Astrocyte (in vitro differentiated cells and primary cell): ENCODE results near the gene RNF14. TPM values are rescaled to one million over a fixed set of nuclear protein-coding genes. Genes with fewer than 3 reads are reported as not detected.
"Not testable (repeated sequence)": the region's sequence is repeated elsewhere in the genome, so short reads cannot be mapped to it uniquely, and the experiment has no call there.

Experiments
- DNase-seq: peaks from one replicate; pipeline ENCODE4 v3.0.0-alpha.2; 2010; ENCODE audit warnings: low read depth
- FAIRE-seq: peaks from 2 replicates; lab custom pipeline; 2011; peaks lifted over from hg19 to GRCh38; lab: Jason Lieb, UNC
- H2AFZ ChIP-seq: 2 replicates; pipeline ENCODE4 v1.6.0; 2012; ENCODE audit warnings: low read depth, low read length, inconsistent platforms
- H3K27ac ChIP-seq: 2 replicates; pipeline ENCODE4 v1.5.1; 2011; ENCODE audit warnings: low read depth, low read length, inconsistent platforms
- H3K27me3 ChIP-seq: 2 replicates; pipeline ENCODE4 v1.6.0; 2011; ENCODE audit warnings: low read length, inconsistent platforms; ENCODE audit not compliant: insufficient read depth
- H3K36me3 ChIP-seq: 2 replicates; pipeline ENCODE4 v1.5.1; 2011; ENCODE audit warnings: low read length, inconsistent platforms; ENCODE audit not compliant: insufficient read depth
- H3K4me1 ChIP-seq: 2 replicates; pipeline ENCODE4 v1.5.1; 2011; ENCODE audit warnings: low read length, inconsistent platforms; ENCODE audit not compliant: insufficient read depth
- H3K4me2 ChIP-seq: 2 replicates; pipeline ENCODE4 v1.6.0; 2012; ENCODE audit warnings: low read length, inconsistent platforms
- H3K4me3 ChIP-seq: 2 replicates; pipeline ENCODE4 v1.5.1; 2011; ENCODE audit warnings: low read depth, mild to moderate bottlenecking, low read length, inconsistent platforms; ENCODE audit not compliant: insufficient read depth
- H3K79me2 ChIP-seq: 2 replicates; pipeline ENCODE4 v1.6.0; 2012; ENCODE audit warnings: mild to moderate bottlenecking, low read length, inconsistent platforms; ENCODE audit not compliant: insufficient read depth
- H3K9ac ChIP-seq: 2 replicates; pipeline ENCODE4 v1.6.0; 2012; ENCODE audit warnings: mild to moderate bottlenecking, low read length, inconsistent platforms
- H3K9me3 ChIP-seq: 2 replicates; pipeline ENCODE4 v1.5.1; 2012; ENCODE audit warnings: low read depth, mild to moderate bottlenecking, low read length, inconsistent platforms; ENCODE audit not compliant: insufficient read depth
- H4K20me1 ChIP-seq: 2 replicates; pipeline ENCODE4 v1.6.0; 2012; ENCODE audit warnings: low read length, inconsistent platforms; ENCODE audit not compliant: insufficient read depth
- H3K27ac Mint-ChIP-seq: one replicate; pipeline ENCODE4 v1.8.0; 2021; ENCODE audit warnings: mild to moderate bottlenecking, mixed read lengths; ENCODE audit not compliant: unreplicated experiment
- H3K27me3 Mint-ChIP-seq: one replicate; pipeline ENCODE4 v1.8.0; 2021; ENCODE audit warnings: low read depth, mixed read lengths; ENCODE audit not compliant: unreplicated experiment
- H3K36me3 Mint-ChIP-seq: one replicate; pipeline ENCODE4 v1.8.0; 2021; ENCODE audit warnings: low read depth, mixed read lengths; ENCODE audit not compliant: unreplicated experiment
- H3K4me1 Mint-ChIP-seq: one replicate; pipeline ENCODE4 v1.8.0; 2021; ENCODE audit warnings: low read depth, mixed read lengths; ENCODE audit not compliant: unreplicated experiment
- H3K4me3 Mint-ChIP-seq: one replicate; pipeline ENCODE4 v1.8.0; 2021; ENCODE audit warnings: mild to moderate bottlenecking, moderate library complexity, mixed read lengths; ENCODE audit not compliant: unreplicated experiment
- H3K9me3 Mint-ChIP-seq: one replicate; pipeline ENCODE4 v1.8.0; 2021; ENCODE audit warnings: mild to moderate bottlenecking, mixed read lengths; ENCODE audit not compliant: unreplicated experiment
- EZH2 ChIP-seq: IDR thresholded peaks from 2 replicates; pipeline ENCODE4 v1.6.1; 2012; ENCODE audit warnings: mild to moderate bottlenecking, low read length, inconsistent platforms; ENCODE audit not compliant: insufficient read depth
- total RNA-seq: library from RNA; stranded (reverse); gene quantifications from 2 replicates; pipeline ENCODE4 v1.2.1, GENCODE V29; 2021
- TF ChIP-seq, protein P1 (sequence below): IDR thresholded peaks from 2 replicates; pipeline ENCODE4 v1.5.1; 2011; ENCODE audit warnings: low read depth, mild to moderate bottlenecking, inconsistent platforms, low read length, moderate library complexity; ENCODE audit not compliant: insufficient read depth

The RNF14 gene
- total RNA-seq, 1 donor from 2014 or later: 105 TPM

DNA sequence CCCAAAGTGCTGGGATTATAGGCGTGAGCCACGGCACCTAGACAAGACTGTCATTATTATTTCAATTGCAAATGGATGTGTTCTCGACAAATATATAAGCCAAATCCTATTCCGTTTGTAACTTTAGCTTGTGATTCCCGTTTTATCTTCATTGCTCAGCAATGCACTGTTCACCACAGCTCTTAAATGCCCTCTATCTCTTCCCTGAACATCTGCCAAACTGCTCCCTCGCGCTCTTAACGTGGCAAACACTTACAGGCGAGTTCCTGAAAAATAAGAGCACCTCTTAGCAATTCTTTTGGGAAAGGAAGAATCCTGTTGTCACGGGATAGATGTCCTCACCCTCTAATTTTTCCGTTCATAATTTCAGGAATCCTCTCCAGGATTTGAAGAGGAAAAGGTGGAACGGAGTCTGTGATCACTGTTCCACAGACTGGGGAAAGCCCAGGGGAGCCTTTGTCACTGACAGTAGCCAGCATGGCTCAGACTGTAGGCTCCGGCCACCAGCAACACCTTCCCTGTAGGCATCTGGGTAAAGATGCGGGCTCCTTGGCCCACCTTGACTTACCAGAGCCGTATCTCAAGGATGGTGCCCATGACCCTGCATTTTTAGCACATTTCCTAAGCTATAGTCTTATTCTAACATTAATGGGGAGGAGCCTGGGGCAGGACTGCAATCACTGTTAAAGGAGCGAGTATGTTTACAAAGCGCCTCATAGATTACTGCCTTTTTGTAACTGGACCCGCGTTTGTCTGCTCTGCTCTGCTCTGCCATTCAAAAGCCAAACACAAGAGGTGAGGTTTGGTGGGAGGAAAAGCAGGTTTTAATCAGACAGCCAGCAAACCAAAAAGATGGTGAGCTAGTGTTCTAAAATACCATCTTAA, 64.1 kb downstream of the RNF14 start:
- Histone ChIP-seq H3K27me3 (peaks cover 20% of the 10 kb centered on the region), H3K4me3 (no peak overlapping the region), H3K9me3 (no peaks in the 10 kb centered on the region), H3K4me2 (no peak overlapping the region), H3K4me1 (no peaks in the 10 kb centered on the region), H2AFZ (no peak overlapping the region), H3K9ac (no peak overlapping the region), H3K79me2 (no peaks in the 10 kb centered on the region), H3K36me3 (no peaks in the 10 kb centered on the region), H3K27ac (no peak overlapping the region), H4K20me1 (no peaks in the 10 kb centered on the region)
- Mint-ChIP-seq H3K27me3 (peaks cover 16% of the 10 kb centered on the region), H3K4me3 (no peak overlapping the region), H3K9me3 (no peaks in the 10 kb centered on the region), H3K36me3 (no peaks in the 10 kb centered on the region), H3K4me1 (no peaks in the 10 kb centered on the region), H3K27ac (no peak overlapping the region)
- DNase-seq (no peak), FAIRE-seq (no peak)
- TF ChIP-seq, protein P1, sequence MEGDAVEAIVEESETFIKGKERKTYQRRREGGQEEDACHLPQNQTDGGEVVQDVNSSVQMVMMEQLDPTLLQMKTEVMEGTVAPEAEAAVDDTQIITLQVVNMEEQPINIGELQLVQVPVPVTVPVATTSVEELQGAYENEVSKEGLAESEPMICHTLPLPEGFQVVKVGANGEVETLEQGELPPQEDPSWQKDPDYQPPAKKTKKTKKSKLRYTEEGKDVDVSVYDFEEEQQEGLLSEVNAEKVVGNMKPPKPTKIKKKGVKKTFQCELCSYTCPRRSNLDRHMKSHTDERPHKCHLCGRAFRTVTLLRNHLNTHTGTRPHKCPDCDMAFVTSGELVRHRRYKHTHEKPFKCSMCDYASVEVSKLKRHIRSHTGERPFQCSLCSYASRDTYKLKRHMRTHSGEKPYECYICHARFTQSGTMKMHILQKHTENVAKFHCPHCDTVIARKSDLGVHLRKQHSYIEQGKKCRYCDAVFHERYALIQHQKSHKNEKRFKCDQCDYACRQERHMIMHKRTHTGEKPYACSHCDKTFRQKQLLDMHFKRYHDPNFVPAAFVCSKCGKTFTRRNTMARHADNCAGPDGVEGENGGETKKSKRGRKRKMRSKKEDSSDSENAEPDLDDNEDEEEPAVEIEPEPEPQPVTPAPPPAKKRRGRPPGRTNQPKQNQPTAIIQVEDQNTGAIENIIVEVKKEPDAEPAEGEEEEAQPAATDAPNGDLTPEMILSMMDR: no peak
- TF ChIP-seq EZH2: no peak

DNA sequence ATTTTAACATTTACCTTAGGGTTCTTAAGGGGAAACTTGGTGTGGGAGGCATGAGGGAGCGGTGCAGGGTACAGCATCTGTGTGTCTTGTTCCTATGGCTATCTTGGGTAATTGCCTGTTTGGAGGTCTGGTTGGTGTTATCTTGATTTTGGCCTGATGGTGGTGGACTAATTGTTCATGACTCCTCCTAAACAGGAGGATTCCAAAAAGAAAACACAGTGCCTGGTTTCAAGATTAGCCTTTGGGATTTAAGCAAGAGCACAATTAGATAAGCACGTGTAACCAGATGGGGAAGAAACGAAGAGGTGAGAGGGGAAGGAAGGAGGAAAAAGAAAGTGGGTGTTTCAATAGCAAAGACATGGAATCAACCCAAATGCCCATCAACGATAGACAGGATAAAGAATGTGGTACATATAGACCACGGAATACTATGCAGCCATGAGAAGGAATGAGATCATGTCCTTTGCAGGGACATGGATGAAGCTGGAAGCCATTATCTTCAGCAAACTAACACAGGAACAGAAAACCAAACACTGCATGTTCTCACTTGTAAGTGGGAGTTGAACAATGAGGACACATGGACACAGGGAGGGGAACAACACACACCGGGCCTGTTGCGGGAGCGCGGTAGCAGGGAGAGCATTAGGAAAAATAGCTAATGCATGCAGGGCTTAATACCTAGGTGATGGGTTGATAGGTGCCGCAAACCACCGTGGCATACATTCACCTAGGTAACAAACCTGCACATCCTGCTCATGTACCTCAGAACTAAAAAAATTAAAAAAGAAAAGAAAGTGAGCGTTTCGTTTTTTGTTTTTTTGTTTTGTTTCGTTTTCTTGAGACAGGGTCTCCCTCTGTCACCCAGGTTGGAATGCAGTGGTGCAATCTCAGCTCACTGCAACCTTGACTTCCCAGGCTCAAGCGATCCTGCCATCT, 65.0 kb downstream of the RNF14 start:
- H3K9ac ChIP-seq, H3K27ac ChIP-seq, H3K4me1 Mint-ChIP-seq, H3K4me2 ChIP-seq, H4K20me1 ChIP-seq, H3K4me1 ChIP-seq, H3K79me2 ChIP-seq, H3K4me3 Mint-ChIP-seq, H3K9me3 ChIP-seq, H3K27ac Mint-ChIP-seq, H2AFZ ChIP-seq, FAIRE-seq, H3K9me3 Mint-ChIP-seq, H3K36me3 Mint-ChIP-seq, DNase-seq, H3K4me3 ChIP-seq, H3K36me3 ChIP-seq: not testable (repeated sequence)
- H3K27me3 ChIP-seq: peaks cover 20% of the 10 kb centered on the region
- H3K27me3 Mint-ChIP-seq: peaks cover 16% of the 10 kb centered on the region

DNA sequence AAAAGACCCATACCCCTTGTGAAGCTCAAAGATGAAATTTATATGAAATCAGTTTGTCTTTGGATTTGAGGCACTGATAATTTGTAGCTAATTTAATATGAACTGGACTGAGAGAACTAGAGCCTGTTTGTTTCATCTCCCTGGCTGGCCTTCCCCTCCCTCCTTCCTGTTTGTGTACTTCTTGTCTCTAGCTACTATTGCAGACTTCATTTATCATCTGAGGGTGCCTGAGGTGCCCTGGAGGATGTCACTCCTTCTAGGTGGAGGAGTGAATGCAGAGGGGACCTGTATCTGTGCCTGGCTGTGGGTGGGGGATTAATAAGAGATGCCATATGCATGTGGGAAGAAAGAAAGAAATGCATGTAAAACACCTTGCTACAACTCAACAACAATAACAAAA, 66.1 kb downstream of the RNF14 start:
- Histone ChIP-seq H3K4me2 (no peak overlapping the region), H3K27ac (no peak overlapping the region), H3K4me1 (no peaks in the 10 kb centered on the region), H3K27me3 (peaks cover 21% of the 10 kb centered on the region), H4K20me1 (no peaks in the 10 kb centered on the region), H3K9me3 (no peaks in the 10 kb centered on the region), H3K79me2 (no peaks in the 10 kb centered on the region), H2AFZ (no peak overlapping the region), H3K4me3 (no peak overlapping the region), H3K36me3 (no peaks in the 10 kb centered on the region), H3K9ac (no peak overlapping the region)
- no peak for DNase-seq
- Mint-ChIP-seq H3K4me3 (no peak overlapping the region), H3K36me3 (no peaks in the 10 kb centered on the region), H3K4me1 (no peaks in the 10 kb centered on the region), H3K27me3 (peaks cover 18% of the 10 kb centered on the region), H3K9me3 (no peaks in the 10 kb centered on the region), H3K27ac (no peak overlapping the region)
- TF ChIP-seq, protein P1: no peak
- no peak for TF ChIP-seq EZH2
- no peak for FAIRE-seq
